Measurements from ENCODE around the gene SLC40A1. TPM values are rescaled to one million over a fixed set of nuclear protein-coding genes. Genes with fewer than 3 reads are reported as not detected.
A peak's percentile ranks its signal among the peaks of the same experiment; 100 is the strongest.

The SLC40A1 gene
- total and polyA plus RNA-seq, 7 donors, result 34.9 to 280 (median 52.1) TPM

DNA sequence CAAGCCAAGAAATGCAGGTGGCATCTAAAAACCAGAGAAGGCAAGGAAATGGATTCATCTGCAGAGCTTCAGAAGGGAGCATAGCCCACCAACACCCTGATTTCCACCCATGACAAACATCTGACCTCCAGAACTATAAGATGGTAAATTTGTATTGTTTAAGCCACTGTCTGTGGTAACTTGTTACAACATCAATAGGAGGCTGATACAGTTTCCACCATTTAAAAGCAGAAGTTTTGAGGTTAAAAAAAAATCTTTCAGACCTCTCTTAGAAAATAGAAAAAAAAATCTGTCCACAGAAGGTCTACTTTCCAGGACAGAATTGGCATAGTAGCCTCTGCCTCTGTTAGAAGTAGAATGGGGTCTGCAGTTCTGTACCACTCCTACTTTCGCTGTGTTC is 37.2 kb downstream of the SLC40A1 start:
- DNase-seq, result no peak
- Histone ChIP-seq H3K27ac (no peak overlapping the region), H3K36me3 (no peaks in the 10 kb centered on the region), H3K4me3 (no peak overlapping the region), H3K4me1 (peaks cover 0 to 31% (median 26%) of the 10 kb centered on the region in 4 donors), H3K9me3 (no peaks in the 10 kb centered on the region), H3K27me3 (no peaks in the 10 kb centered on the region)
- intact Hi-C loops (cut with DNase I), result no loop called here
- WGBS, 2 donors, result 90 to 96% methylated on average over 1 of the region's 1 CpG
- TF ChIP-seq EP300 (IDR thresholded peaks at IDR 0.05) (no peak), POLR2AphosphoS5 (IDR thresholded peaks at IDR 0.05) (no peak), POLR2A (IDR thresholded peaks at IDR 0.05) (no peak)
- TF ChIP-seq, protein P1, sequence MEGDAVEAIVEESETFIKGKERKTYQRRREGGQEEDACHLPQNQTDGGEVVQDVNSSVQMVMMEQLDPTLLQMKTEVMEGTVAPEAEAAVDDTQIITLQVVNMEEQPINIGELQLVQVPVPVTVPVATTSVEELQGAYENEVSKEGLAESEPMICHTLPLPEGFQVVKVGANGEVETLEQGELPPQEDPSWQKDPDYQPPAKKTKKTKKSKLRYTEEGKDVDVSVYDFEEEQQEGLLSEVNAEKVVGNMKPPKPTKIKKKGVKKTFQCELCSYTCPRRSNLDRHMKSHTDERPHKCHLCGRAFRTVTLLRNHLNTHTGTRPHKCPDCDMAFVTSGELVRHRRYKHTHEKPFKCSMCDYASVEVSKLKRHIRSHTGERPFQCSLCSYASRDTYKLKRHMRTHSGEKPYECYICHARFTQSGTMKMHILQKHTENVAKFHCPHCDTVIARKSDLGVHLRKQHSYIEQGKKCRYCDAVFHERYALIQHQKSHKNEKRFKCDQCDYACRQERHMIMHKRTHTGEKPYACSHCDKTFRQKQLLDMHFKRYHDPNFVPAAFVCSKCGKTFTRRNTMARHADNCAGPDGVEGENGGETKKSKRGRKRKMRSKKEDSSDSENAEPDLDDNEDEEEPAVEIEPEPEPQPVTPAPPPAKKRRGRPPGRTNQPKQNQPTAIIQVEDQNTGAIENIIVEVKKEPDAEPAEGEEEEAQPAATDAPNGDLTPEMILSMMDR (IDR thresholded peaks at IDR 0.05), result no peak

DNA sequence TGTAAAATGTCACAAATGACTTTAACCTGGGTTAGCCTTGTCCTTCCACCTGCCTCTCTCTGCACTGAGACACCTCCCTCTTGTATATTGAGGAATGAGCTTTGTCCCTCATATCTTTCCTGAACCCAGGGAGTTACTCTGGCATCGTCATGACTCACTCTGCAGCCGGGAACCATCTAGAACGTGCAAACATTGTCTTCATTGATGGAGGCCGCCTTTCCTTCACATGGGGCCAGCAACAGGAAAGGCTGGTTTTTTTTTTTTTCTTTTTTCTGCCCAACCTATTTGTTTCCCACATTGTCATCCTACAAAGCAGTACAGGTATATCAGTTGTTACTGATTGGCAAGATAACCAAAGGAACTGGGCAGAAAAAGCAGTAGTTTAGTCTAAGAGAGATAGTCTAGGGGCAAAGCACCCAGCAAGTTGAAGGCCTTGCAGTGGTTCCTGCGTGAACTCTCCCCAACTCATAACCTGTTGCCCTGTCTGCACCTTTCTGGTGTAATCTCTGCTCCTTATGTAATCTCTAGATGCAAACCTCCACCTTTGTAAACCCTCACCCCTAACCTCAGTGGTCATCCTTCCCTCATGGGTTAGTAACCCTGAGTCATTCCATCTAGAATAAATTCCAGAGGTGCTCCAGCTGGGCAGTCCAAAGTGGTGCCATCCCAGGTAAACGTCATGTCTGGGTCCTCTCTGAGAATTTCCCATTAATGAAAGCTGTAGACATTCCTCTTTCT is 38.3 kb downstream of the SLC40A1 start:
- H3K4me3 ChIP-seq, result no peak overlapping the region
- no peak for DNase-seq
- peak overlapping the region in 1 of 4 donors; percentile 31 for H3K27ac ChIP-seq
- intact Hi-C loops (cut with DNase I), result no loop called here
- H3K9me3 ChIP-seq, result no peaks in the 10 kb centered on the region
- H3K27me3 ChIP-seq, result no peaks in the 10 kb centered on the region
- WGBS, 2 donors, result 34 to 68% methylated on average over 6 of the region's 6 CpGs
- TF ChIP-seq POLR2AphosphoS5 (IDR thresholded peaks at IDR 0.05) (no peak), EP300 (IDR thresholded peaks at IDR 0.05) (no peak), POLR2A (IDR thresholded peaks at IDR 0.05) (no peak)
- TF ChIP-seq, protein P1 (IDR thresholded peaks at IDR 0.05), result no peak
- no peaks in the 10 kb centered on the region for H3K36me3 ChIP-seq
- peaks cover 0 to 31% (median 26%) of the 10 kb centered on the region in 4 donors for H3K4me1 ChIP-seq

DNA sequence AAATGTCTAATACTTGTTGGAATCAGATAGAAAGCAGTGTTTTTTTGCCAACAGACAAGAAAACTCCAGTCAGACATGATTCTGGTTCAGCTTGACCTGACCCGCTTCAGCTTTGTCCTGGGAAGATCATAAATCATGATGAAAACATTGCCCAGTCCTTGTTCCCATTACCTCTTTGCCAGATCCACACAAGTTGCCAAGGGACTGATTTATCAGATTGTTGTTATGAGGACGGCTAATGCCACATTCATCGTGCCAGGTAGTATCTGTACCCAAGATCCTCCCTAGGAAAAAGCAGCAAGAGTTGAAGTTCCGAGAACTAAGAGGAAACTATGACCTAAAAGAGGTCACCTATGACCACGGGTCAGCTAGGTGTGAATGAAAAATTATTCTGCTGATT is 39.0 kb downstream of the SLC40A1 start:
- TF ChIP-seq POLR2AphosphoS5 (IDR thresholded peaks at IDR 0.05) (peak in 2 of 4 donors; percentile 10 to 32), POLR2A (IDR thresholded peaks at IDR 0.05) (no peak), EP300 (IDR thresholded peaks at IDR 0.05) (no peak)
- no peak overlapping the region for H3K4me3 ChIP-seq
- WGBS, 2 donors, result 78 to 85% methylated on average over 5 of the region's 5 CpGs
- H3K27ac ChIP-seq, result peak overlapping the region in 1 of 4 donors; percentile 31
- DNase-seq, result no peak
- no peaks in the 10 kb centered on the region for H3K9me3 ChIP-seq
- no peaks in the 10 kb centered on the region for H3K27me3 ChIP-seq
- intact Hi-C loops (cut with DNase I), result no loop called here
- no peaks in the 10 kb centered on the region for H3K36me3 ChIP-seq
- peaks cover 0 to 31% (median 26%) of the 10 kb centered on the region in 4 donors for H3K4me1 ChIP-seq

DNA sequence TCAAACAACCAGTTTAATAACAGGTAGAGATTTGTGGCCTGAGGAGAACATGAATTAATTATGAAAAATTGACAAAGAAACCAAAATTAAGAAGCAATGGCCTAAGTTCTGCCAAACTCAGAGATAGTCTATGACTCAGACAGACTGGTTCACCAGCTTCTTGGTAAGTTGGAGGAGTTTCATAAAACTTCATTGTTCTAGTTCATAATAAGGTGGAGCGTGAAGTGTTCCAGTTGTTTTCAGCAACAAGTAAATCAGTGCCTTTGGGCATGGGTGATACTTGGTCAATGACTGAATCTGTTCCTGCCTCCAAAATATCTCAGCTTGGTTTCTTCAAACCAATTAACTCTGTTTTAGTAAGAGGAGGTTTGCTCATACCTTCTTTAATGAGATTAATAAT is 40.0 kb downstream of the SLC40A1 start:
- Histone ChIP-seq H3K9me3 (no peaks in the 10 kb centered on the region), H3K36me3 (no peaks in the 10 kb centered on the region), H3K4me3 (no peak overlapping the region), H3K4me1 (peaks cover 0 to 26% (median 22%) of the 10 kb centered on the region in 4 donors), H3K27ac (no peak overlapping the region), H3K27me3 (no peaks in the 10 kb centered on the region)
- DNase-seq, result no peak
- intact Hi-C loops (cut with DNase I), result no loop called here
- 93 to 97% methylated on average over 1 of the region's 1 CpG for WGBS, 2 donors
- no peak for TF ChIP-seq POLR2AphosphoS5 (IDR thresholded peaks at IDR 0.05)

DNA sequence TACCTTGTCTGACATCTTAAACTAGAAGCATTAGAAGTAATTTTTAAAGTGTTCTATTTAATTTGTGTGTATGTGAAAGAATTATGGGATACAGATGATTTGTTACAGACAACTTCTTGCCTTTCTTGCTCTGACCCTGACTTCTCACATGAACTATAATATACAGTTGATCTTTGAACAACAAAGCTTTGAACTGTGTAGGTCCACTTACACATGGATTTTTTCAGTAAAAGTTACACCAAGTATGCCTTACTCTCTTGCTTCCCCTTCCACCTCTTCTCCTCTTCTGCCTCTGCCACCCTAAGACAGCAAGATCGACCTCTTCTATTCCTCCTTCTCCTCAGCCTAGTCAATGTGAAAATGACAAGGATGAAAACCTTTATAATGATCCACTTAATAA is 42.2 kb downstream of the SLC40A1 start:
- no peak overlapping the region for H3K4me3 ChIP-seq
- H3K36me3 ChIP-seq, result no peaks in the 10 kb centered on the region
- no peaks in the 10 kb centered on the region for H3K27me3 ChIP-seq
- 50 to 94% methylated on average over 1 of the region's 1 CpG for WGBS, 2 donors
- H3K4me1 ChIP-seq, result peaks cover 0 to 13% (median 8%) of the 10 kb centered on the region in 4 donors
- intact Hi-C loops (cut with DNase I), result no loop called here
- no peak for TF ChIP-seq POLR2A (IDR thresholded peaks at IDR 0.05)
- TF ChIP-seq, protein P1 (IDR thresholded peaks at IDR 0.05), result no peak
- TF ChIP-seq EP300 (IDR thresholded peaks at IDR 0.05), result no peak
- no peak for TF ChIP-seq POLR2AphosphoS5 (IDR thresholded peaks at IDR 0.05)
- no peaks in the 10 kb centered on the region for H3K9me3 ChIP-seq
- no peak for DNase-seq
- no peak overlapping the region for H3K27ac ChIP-seq

Measured in sigmoid colon (tissue), 7 donors.